GM21737 (cell line): Measurements from ENCODE around the gene MYO6.

Experiments used
- ATAC-seq: cut with Tn5 transposase; IDR thresholded peaks from one replicate; pipeline ENCODE4 v1.9.1; 2021; ENCODE audit warnings: mild to moderate bottlenecking, moderate library complexity; ENCODE audit not compliant: unreplicated experiment

MYO6 gene

DNA sequence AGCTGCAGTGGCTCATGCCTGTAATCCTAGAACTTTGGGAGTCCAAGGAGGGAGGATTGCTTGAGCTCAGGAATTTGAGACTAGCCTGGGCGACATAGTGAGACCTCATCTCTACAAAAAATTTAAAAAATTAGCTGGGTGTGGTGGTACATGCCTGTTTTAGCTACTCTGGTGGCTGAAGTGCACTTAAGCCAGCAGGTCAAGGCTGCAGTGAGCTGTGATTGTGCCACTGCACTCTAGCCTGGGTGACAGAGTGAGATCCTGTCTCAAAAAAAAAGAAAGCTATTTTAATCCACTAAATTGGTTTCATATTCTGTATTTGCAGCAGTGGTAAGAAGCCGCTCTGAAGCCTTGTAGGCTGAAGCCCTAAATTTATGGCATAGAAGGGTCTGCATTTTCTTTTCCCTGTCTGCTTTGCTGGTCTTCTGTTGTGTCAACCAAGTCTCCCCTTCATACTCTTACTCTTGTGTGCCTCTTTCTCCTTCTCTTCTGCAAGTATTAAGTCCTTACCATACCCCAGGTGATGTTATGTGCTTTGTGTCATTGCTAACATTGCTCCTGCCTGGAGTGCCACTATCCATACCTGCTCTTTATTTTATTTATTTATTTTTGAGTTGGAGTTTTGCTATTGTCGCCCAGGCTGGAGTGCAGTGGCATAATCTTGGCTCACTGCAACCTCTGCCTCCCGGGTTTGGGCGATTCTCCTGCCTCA, 70.9 kb downstream of the MYO6 start:
- no peak for ATAC-seq

DNA sequence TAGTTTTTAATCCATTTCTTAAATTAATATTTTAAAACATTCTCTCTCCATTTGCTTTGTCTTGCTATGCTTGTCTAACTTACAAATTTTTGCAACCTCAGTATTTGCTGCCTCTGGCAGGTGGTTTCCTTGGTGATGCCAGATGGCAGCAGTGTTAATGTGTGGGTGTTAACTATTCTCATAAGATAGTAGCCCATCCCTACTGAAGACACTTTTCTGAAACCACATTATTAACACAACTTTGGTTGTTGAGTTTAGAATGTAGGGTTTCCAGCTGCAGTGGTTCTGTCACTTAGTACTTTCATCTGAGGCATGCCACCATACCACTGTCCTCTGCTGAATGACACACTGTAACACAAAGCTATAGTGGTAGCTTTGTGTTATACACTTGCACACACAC, 75.1 kb downstream of the MYO6 start:
- ATAC-seq, result peak; percentile 50

DNA sequence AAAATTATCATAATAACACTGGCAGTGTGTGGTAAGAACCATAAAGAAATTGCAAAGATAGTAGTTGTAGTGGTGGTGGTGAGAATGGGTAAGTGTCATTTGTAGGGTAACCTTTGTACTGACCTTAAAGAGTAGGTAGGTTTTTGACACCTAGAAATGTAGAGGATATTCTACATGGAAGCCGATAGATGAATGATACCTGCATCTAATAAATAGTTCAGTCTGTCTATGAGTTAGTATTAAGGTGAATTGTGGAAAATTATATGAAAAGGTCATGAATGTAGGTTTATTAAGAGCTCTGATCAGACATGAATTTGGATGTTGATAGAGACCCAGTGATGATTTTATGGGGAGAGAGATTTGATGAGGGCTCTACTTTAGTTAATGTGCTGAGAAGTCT, 78.1 kb downstream of the MYO6 start:
- no peak for ATAC-seq

DNA sequence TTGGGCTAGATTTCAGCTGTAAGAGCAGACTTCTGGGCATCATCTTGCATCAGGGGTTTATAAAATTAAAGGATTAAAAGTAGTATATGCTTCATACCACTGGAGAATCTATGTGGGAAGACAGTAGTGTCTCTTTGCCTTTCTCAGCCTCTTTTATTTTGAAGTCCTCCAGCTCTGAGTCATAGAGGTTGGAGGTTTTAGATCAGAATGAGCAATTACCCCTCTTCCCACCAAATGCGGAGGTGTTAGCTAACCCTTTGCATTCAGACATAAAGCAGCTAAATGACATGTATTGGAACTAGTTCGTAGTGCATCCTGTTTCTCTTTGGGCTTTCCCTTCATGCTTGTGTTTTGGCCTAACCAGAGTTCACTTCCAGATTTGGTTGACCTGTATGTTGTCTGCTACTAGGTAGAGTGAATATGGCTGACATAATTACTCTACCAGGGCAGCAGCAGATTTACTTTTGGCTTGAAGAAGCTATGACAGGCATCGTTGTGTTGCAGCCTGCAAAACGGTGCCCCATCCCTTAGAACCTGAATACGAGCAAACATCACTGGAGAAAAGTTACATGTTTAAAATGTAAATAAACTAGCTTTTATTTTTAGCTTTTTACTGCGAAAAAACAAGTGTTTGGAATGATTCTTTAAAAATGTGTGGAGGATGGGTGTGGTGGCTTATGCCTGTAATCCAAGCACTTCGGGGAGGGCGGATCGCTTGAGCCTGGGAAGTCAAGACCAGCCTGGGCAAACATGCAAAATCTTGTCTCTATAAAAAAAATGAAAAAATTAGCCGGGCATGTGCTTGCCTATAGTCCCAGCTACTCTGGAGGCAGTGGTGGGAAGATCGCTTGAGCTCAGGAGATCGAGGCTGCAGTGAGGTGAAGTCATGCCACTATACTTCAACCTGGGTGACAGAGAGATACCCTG, 82.2 kb downstream of the MYO6 start:
- ATAC-seq, result no peak

DNA sequence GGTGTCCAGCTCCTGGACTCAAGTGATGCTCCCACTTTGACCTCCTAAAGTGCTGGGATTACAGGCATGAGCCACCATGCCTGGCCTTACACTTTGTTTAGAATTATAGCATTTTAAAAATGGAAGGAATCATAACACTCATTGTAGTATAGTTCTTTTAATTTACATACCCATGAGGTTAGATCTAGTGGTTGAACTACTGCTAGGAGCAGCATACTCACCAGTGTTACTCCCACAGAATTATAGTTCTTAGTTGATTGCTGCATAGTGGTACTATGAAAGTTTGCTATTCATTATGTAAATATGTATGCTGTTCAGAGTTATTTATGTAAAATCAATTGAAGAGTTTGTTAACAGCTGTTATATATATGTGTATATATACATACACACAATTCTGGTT, 85.4 kb downstream of the MYO6 start:
- ATAC-seq, result no peak

DNA sequence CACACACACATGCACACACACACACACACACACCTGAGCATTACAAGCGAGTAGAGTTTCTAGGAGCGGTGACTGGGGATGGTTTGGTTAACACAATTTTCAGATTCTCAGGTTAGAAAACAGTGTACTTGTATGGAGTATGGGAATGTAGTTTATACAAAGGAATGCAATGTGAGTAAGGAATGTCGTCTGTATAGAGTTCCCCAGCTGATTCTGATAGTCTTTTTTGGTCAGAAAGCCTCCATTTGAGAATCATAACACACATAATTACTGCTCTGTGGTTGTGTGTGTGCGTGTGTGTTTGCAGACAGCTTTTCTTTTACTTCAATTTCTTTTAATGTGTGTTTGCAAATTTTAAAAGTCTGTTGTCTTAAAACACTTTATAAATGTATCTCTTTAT, 93.2 kb downstream of the MYO6 start:
- no peak for ATAC-seq

DNA sequence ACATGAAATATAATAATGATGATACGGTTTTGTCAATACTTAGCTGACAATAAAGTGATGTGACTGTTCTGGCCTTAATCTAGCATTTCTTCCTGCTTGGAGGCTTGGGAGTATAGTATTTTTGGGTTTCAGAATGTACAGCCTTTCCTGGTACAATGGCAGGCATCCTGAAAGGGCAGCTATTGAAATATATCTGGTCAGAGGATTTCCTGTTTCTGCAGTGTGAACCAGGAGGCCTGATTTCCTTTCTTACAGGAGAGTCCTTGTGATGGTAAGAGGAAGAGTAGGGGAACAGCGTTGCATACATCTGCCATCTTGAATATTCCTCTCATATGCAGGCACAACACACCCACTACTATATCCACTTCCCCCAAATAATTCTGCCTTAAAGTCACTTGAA, 93.7 kb downstream of the MYO6 start:
- no peak for ATAC-seq

DNA sequence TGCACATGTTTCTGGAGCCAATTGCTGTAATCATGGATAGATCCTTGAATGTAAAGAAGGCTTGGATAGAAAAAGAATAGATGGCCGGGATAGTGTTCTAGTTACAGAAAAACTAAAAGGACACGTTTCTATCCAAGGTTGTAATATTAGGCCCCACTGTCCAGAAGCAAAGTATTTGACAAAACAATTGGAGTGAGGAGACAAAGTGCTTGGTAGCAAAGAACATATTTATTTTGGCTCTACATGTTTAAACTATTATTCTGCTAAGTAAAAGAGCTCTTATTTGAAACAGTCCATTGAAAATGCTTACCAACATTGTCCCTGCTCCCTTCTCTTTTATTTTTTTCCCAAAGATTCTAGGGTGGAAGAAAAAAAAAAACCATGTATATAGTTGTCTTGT, 94.4 kb downstream of the MYO6 start:
- ATAC-seq, result no peak

DNA sequence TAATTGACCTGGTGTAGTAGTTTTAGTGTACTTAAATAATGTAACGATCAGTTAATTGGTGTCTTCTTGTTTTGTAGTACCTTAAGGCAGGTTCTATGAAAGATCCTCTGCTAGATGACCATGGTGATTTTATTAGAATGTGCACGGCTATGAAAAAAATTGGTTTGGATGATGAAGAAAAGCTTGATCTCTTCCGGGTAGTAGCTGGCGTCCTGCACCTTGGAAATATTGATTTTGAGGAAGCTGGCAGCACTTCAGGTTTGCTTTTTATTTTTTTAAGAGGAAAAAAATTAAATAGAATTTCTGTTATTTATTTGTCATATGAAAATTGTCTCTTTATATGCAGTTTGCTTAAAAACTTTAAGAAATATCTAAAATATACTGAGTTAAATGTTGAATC, 99.2 kb downstream of the MYO6 start:
- ATAC-seq, result no peak

DNA sequence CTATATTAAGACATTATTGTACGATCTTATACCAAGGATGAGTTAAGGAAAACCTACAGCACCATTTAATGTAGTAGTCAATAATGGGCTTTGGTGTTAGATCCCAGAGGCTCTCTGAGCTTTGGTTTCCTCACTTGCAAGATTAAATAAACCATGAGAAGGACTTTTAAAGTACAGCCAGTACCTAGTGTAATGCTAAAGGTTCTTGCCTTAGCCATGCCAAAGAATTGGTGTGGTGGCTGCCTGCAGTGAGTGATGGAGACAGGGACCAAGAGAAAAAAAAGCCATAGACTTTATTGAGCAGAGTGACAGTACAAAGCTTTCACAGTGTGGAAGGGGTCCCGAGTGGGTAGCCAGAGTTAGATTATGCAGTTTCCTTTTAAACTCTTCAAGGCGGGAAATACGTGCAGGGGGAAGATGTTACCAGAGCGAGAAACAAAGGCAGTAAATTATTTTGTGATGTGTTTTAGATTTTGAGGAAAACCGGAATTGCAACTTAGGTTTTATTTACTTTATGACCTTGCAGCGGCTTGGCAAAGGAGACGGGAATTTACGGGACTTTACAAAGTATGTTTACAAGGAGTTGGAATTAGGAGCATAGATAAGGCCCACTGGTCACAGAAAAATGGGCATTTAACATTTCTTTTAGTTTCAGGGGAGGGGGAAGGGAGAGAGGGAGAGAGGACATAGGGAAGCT, 100.4 kb downstream of the MYO6 start:
- no peak for ATAC-seq

DNA sequence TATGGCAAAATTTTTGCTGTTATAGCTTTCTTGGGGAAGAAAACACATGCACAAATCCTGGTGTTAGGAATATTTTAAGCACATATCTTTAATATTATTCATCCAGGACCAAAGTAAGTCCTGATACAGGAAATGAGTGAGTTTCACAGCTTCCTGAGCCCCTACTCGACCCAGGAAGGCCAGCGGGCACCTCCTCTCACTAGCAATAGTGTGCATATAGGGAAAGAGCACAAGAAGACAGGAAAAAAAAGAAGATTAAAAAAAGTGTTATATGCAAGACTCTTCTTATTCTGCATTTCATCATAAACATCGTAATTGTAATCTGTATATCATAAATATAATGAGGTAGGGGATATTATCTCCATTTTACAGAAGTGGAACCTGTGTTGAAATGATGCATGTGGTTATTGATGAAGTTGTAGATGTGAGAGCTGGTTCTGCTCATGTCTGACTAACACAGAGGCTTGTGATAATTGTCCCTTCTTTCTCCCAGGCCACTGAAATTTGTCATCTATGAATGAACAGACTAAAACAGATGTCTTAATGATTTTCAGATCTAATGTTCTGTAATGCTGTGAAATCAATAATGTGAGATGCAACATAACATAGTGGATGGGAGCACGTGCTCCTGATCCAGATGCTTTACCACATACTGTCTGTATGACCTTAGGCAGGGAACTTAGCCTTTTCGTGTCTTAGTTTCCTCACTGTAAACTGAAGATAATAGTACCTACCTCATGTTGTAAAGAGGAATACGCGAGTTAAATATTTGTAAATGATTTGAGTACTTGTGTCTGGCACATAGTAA, 101.2 kb downstream of the MYO6 start:
- ATAC-seq, result no peak

DNA sequence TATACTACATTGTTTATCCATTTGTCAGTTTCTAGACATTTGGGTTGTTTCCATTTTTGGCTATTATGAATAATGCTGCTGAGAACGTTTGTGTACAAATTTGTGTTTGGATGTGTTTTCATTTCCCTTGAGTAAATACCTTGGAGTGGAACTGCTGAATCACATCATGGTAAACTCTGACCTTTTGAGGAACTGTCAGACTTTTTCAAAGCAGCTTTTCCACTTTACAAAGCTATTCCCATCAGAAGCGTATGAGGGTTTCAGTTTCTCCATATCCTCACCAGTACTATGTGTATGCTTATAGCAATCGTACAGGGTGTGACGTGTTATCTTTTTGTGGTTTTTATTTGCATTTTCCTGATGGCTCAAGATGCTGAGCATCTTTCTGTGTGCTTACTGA, 103.7 kb downstream of the MYO6 start:
- ATAC-seq, result no peak

DNA sequence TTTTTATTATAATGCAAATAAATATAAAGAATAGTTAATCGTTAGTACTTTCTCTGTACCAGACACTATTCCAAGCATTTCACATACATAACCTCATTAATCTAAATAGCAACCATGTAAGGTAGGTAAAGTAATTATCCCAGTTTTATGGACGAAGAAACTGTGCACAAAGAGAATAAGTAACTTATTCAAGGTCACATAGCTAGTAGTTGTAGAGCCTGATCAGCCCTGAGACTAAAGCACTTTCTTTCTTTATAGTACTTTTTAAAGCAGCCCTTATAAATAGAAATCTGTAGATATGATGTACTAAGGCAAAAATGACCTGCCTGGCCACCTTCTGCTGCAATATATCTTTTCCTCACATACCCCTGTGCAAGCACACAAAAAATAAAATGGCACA, 104.8 kb downstream of the MYO6 start:
- ATAC-seq, result no peak

DNA sequence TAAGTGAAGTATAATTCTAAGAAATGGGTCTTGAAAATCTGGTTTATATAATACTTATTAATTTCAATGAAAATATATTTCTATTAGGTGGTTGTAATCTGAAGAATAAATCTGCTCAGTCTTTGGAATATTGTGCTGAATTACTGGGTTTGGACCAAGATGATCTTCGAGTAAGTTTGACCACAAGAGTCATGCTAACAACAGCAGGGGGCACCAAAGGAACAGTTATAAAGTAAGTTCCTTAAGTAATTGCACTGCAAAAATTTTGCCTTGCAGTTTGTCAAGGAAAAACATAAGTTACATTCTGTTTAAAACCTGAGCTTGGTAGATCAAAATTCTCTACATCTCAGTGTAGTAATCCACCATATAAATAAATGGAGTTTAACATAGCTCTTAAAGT, 106.0 kb downstream of the MYO6 start:
- ATAC-seq, result no peak

DNA sequence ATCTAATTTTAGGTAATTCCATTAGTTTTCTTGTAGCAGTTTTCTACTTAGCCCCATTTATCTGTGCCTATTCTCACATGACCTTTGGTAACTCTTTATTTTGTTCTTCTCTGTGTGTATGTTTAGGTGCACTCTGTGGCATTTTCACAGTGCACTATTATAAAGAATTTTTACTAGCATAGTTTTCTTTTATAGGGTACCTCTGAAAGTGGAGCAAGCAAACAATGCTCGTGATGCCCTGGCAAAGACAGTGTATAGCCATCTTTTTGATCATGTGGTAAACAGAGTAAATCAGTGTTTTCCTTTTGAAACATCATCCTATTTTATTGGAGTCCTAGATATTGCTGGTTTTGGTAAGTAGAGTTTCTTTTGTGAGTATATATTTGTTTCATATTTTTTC, 107.9 kb downstream of the MYO6 start:
- ATAC-seq, result no peak

DNA sequence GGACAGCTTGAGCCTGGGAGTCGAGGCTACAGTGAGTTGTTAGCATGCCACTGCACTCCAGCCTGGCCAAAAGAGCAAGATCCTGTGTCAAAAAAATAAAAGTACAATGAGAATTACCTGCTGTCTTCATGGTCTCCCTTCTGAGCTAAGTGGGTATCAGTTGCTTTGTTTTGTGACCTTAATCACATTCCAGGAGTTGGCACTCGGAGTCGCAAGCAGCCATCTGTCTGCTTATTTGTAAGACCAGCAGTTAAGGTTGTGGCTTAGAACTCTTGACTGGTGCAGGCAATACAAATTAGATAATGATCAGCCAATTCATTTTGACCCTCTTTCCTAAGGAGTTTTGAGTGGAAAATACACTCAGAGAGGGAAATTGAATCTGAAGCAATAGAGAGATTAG, 114.0 kb downstream of the MYO6 start:
- ATAC-seq, result no peak

DNA sequence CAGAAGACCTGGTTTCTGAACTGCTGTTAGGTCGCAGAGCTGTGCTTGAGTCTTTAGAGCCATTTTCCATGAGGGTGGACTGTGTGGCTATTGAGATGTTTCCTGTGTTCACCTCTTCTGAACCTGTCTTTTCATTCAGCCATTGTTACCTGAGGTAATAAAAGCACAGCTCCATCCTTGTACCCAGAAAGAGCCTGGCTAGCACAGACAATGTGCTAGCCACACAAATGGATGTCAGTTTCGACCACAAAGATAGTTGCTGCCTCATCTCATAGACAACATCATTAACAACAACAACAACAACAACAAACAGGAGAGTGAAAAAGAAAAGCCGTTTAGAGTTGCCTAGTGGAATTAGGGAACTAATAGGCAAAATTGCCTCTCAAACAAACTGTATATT, 114.7 kb downstream of the MYO6 start:
- ATAC-seq, result no peak

DNA sequence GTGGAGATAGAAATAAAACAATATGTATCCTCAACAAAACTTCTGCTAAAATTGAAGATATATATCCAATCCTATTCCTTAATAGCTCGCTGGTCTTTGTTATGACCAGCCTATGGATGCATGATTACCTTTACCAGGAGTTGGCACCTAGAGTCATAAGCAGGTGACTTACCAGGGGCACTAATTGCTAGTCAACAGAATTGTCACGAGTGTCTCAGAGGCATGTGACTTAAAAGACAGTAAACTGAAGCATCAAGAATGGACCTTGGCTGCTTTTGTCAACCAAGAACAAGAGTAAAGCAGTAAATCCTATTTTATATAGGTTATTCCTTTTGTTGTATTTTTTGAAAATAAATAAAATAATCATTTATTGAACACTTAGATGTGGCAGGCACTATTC, 115.4 kb downstream of the MYO6 start:
- ATAC-seq, result no peak

DNA sequence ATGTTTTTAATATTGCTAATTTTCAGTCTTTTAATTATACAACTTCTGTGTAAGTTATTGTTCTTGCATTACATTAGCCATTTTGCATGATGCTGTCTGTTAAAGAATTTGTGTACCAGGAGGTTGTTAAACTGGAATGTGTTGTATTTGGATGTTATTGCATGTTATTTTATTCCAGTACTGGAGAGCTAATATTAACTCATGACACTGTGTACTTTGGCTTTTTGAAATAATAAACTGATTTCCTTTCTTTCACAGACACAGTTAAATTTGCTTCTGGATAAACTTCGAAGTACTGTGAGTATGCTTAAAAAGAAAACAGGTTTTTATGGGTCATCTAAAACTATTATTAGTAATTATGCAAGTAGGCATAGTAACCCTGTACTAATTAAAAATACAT, 121.3 kb downstream of the MYO6 start:
- ATAC-seq, result no peak

DNA sequence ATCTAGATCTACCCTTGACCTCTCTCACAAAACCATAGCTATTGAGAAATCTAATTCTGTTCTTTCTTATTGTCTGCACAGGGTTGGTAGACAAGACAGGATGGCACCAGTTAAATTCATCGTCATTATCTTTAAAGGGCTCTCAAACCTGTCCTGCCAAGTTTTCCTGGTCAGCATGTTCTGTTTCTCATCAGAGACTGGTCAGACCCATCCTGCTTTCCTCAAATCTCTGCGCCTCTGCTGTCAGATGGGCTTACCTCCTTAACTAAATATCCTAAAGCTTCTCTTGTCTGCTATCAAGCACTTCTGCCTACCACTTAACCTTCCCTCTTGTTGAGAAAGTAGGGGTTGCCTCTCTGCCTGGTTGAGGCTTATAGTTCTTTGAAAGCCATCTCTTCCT, 125.2 kb downstream of the MYO6 start:
- ATAC-seq, result no peak

DNA sequence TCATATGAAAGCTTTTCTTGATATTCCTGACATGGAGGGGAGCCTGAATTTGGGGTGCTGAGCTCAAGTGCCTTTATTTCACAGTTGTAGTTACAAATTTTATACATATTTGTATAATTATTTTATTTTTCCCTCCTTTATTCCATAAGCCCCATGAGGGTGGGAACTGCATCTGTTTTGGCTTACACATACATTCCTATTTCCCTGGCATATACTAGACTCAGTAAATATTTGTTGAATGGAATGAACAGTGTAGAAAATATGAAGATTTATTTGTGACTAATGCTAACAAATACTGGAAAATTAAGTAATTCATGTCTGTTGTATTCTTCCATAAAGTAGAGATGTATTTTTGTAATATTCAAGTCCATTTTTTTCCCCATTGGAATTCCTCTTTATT, 127.1 kb downstream of the MYO6 start:
- no peak for ATAC-seq
